SK-N-SH treated with all-trans-retinoic acid at 6 μM for 48 hours (cell line): ENCODE results near the gene LMNA.
"Not testable (repeated sequence)": the region's sequence is repeated elsewhere in the genome, so short reads cannot be mapped to it uniquely, and the experiment has no call there.

Experiments
- ATAC-seq: fragments of 200-7000 bp; cut with Tn5 transposase; 3 replicates; pipeline ENCODE4 v1.9.1; 2020; ENCODE audit warnings: mild to moderate bottlenecking, moderate library complexity
- ARNTL ChIP-seq: fragments of 450-650 bp; formaldehyde crosslinking; IDR thresholded peaks from 2 replicates; pipeline ENCODE4 v1.5.0; 2020; ENCODE audit warnings: low read depth, mild to moderate bottlenecking, moderate library complexity, borderline replicate concordance
- BACH2 ChIP-seq: fragments of 250-450 bp; sonication (Bioruptor Pico); IDR thresholded peaks from 2 replicates; pipeline ENCODE4 v1.9.0; 2021; ENCODE audit warnings: mild to moderate bottlenecking, borderline replicate concordance
- ESRRG ChIP-seq: fragments of 250-450 bp; sonication (Bioruptor Pico); IDR thresholded peaks from 2 replicates; pipeline ENCODE4 v1.6.1; 2021; ENCODE audit warnings: mild to moderate bottlenecking
- GLIS3 ChIP-seq: fragments of 250-450 bp; sonication (Bioruptor Pico); IDR thresholded peaks from 2 replicates; pipeline ENCODE4 v1.5.0; 2020; ENCODE audit warnings: mild to moderate bottlenecking, moderate library complexity
- ISL1 ChIP-seq: fragments of 250-450 bp; sonication (Bioruptor Pico); IDR thresholded peaks from 2 replicates; pipeline ENCODE4 v2.1.2; 2022; ENCODE audit warnings: mild to moderate bottlenecking, moderate library complexity
- OSR1 ChIP-seq: fragments of 250-450 bp; sonication (Bioruptor Pico); IDR thresholded peaks from 2 replicates; pipeline ENCODE4 v1.8.0; 2022; ENCODE audit warnings: moderate library complexity, mild to moderate bottlenecking, inconsistent platforms
- PPARA ChIP-seq: fragments of 250-450 bp; sonication (Bioruptor Pico); IDR thresholded peaks from 2 replicates; pipeline ENCODE4 v1.5.0; 2020; ENCODE audit warnings: mild to moderate bottlenecking, borderline replicate concordance
- RARB ChIP-seq: fragments of 250-450 bp; sonication (Bioruptor Pico); IDR thresholded peaks from 2 replicates; pipeline ENCODE4 v1.8.0; 2021; ENCODE audit warnings: mild to moderate bottlenecking, moderate library complexity
- SNAI2 ChIP-seq: fragments of 250-450 bp; sonication (Bioruptor Pico); IDR thresholded peaks from 2 replicates; pipeline ENCODE4 v1.5.0; 2020; ENCODE audit warnings: mild to moderate bottlenecking, moderate library complexity
- TCF4 ChIP-seq: fragments of 250-450 bp; sonication (Bioruptor Pico); IDR thresholded peaks from 2 replicates; pipeline ENCODE4 v1.8.0; 2021; ENCODE audit warnings: mild to moderate bottlenecking, moderate library complexity, borderline replicate concordance
- TOX ChIP-seq: fragments of 250-450 bp; sonication (Bioruptor Pico); IDR thresholded peaks from 2 replicates; pipeline ENCODE4 v1.8.0; 2021; ENCODE audit warnings: mild to moderate bottlenecking, moderate library complexity, borderline replicate concordance
- ZC3H10 ChIP-seq: fragments of 250-450 bp; sonication (Bioruptor Pico); IDR thresholded peaks from 2 replicates; pipeline ENCODE4 v1.5.1; 2021; ENCODE audit warnings: mild to moderate bottlenecking, moderate library complexity
- ZFP3 ChIP-seq: fragments of 250-450 bp; sonication (Bioruptor Pico); IDR thresholded peaks from 2 replicates; pipeline ENCODE4 v1.5.0; 2020; ENCODE audit warnings: mild to moderate bottlenecking, moderate library complexity
- ZFP30 ChIP-seq: fragments of 450-650 bp; formaldehyde crosslinking; IDR thresholded peaks from 2 replicates; pipeline ENCODE4 v1.5.0; 2022; ENCODE audit warnings: mild to moderate bottlenecking, moderate library complexity
- ZNF8 ChIP-seq: fragments of 450-650 bp; formaldehyde crosslinking; IDR thresholded peaks from 2 replicates; pipeline ENCODE4 v1.5.0; 2020; ENCODE audit warnings: mild to moderate bottlenecking, moderate library complexity
- TF ChIP-seq, protein P1 (sequence below): fragments of 250-450 bp; sonication (Bioruptor Pico); IDR thresholded peaks from 2 replicates; pipeline ENCODE4 v1.5.0; 2020; ENCODE audit warnings: mild to moderate bottlenecking, moderate library complexity
- TF ChIP-seq, protein P2 (sequence below): fragments of 250-450 bp; sonication (Bioruptor Pico); IDR thresholded peaks from 2 replicates; pipeline ENCODE4 v1.5.1; 2020; ENCODE audit warnings: low read depth, mild to moderate bottlenecking, moderate library complexity
- TF ChIP-seq, protein P3 (sequence below): fragments of 250-450 bp; sonication (Bioruptor Pico); IDR thresholded peaks from 2 replicates; pipeline ENCODE4 v1.5.1; 2021; ENCODE audit warnings: mild to moderate bottlenecking, moderate library complexity
- TF ChIP-seq, protein P4 (sequence below): fragments of 250-450 bp; sonication (Bioruptor Pico); IDR thresholded peaks from 2 replicates; pipeline ENCODE4 v1.8.0; 2020; ENCODE audit warnings: mild to moderate bottlenecking, moderate library complexity, borderline replicate concordance

Gene LMNA

DNA sequence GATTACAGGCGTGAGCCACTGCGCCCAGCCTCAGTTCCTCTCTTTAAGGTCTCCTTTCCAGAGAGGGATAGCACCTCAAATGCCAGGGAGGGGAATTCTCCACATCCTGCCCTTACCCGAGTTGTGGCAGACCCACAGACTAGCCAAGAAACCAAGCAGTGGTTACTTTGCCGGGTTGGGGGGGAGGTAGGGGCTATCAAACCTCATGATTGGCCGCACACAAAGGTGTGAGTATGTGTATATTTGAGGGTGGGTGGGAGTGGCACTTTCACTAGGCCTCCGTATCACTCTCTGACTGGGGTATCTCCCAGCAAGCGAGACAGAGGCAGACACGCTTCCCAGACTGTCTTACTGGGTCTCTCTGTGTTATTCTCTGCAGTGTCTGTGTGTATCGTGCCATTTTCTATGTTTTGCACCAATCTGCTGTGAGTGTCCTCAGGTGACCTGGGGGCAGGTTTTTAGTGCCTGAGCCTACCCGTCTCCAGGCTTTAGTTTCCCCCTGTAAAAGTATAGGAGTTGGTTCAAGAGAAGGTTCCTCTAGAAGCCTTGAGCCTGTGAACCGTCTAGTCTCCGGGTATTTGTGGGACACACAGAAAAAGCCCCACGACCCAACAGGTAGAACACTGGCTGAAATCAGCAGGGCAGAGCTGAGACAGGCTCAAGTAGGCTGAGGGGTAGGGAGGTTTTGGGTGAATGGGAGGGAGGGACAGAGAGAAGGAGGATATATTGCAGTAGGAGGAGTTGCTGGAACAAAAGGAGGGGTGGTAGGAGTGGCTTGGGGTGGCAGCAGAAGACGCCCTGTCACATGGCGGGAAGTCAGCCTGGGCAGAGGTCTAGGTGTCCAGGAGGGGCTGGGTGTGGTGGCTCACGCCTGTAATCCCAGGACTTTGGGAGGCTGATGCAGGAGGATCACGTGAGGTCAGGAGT is 10.3 kb downstream of the LMNA start:
- ATAC-seq = no peak
- no peak for TF ChIP-seq ISL1 (CRISPR knock-in tag)
- no peak for TF ChIP-seq BACH2 (CRISPR knock-in tag)
- no peak for TF ChIP-seq SNAI2 (CRISPR knock-in tag)
- TF ChIP-seq ZC3H10 (CRISPR knock-in tag) = no peak
- TF ChIP-seq TCF4 (CRISPR knock-in tag) = no peak
- TF ChIP-seq ARNTL = no peak
- TF ChIP-seq RARB (CRISPR knock-in tag) = no peak
- no peak for TF ChIP-seq ZFP3 (CRISPR knock-in tag)
- TF ChIP-seq, protein P1, sequence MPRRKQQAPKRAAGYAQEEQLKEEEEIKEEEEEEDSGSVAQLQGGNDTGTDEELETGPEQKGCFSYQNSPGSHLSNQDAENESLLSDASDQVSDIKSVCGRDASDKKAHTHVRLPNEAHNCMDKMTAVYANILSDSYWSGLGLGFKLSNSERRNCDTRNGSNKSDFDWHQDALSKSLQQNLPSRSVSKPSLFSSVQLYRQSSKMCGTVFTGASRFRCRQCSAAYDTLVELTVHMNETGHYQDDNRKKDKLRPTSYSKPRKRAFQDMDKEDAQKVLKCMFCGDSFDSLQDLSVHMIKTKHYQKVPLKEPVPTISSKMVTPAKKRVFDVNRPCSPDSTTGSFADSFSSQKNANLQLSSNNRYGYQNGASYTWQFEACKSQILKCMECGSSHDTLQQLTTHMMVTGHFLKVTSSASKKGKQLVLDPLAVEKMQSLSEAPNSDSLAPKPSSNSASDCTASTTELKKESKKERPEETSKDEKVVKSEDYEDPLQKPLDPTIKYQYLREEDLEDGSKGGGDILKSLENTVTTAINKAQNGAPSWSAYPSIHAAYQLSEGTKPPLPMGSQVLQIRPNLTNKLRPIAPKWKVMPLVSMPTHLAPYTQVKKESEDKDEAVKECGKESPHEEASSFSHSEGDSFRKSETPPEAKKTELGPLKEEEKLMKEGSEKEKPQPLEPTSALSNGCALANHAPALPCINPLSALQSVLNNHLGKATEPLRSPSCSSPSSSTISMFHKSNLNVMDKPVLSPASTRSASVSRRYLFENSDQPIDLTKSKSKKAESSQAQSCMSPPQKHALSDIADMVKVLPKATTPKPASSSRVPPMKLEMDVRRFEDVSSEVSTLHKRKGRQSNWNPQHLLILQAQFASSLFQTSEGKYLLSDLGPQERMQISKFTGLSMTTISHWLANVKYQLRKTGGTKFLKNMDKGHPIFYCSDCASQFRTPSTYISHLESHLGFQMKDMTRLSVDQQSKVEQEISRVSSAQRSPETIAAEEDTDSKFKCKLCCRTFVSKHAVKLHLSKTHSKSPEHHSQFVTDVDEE (CRISPR knock-in tag) = no peak
- TF ChIP-seq ZNF8 (CRISPR knock-in tag) = no peak
- no peak for TF ChIP-seq OSR1 (CRISPR knock-in tag)
- TF ChIP-seq, protein P2, sequence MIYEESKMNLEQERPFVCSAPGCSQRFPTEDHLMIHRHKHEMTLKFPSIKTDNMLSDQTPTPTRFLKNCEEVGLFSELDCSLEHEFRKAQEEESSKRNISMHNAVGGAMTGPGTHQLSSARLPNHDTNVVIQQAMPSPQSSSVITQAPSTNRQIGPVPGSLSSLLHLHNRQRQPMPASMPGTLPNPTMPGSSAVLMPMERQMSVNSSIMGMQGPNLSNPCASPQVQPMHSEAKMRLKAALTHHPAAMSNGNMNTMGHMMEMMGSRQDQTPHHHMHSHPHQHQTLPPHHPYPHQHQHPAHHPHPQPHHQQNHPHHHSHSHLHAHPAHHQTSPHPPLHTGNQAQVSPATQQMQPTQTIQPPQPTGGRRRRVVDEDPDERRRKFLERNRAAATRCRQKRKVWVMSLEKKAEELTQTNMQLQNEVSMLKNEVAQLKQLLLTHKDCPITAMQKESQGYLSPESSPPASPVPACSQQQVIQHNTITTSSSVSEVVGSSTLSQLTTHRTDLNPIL (CRISPR knock-in tag) = no peak
- no peak for TF ChIP-seq ZFP30 (CRISPR knock-in tag)
- TF ChIP-seq, protein P3, sequence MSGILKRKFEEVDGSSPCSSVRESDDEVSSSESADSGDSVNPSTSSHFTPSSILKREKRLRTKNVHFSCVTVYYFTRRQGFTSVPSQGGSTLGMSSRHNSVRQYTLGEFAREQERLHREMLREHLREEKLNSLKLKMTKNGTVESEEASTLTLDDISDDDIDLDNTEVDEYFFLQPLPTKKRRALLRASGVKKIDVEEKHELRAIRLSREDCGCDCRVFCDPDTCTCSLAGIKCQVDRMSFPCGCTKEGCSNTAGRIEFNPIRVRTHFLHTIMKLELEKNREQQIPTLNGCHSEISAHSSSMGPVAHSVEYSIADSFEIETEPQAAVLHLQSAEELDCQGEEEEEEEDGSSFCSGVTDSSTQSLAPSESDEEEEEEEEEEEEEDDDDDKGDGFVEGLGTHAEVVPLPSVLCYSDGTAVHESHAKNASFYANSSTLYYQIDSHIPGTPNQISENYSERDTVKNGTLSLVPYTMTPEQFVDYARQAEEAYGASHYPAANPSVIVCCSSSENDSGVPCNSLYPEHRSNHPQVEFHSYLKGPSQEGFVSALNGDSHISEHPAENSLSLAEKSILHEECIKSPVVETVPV (CRISPR knock-in tag) = no peak

DNA sequence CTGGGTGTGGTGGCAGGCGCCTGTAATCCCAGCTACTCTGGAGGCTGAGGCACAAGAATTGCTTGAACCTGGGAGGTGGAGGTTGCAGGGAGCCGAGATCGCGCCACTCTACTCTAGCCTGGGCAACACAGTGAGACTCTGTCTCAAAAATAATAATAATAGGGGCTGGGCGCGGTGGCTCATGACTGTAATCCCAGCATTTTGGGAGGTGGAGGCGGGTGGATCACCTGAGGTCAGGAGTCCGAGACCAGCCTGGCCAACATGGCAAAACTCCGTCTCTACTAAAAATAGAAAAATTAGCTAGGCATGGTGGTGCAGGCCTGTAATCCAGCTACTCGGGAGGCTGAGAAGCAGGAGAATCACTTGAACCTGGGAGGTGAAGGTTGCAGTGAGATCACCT is 11.0 kb downstream of the LMNA start:
- ATAC-seq = not testable (repeated sequence)

DNA sequence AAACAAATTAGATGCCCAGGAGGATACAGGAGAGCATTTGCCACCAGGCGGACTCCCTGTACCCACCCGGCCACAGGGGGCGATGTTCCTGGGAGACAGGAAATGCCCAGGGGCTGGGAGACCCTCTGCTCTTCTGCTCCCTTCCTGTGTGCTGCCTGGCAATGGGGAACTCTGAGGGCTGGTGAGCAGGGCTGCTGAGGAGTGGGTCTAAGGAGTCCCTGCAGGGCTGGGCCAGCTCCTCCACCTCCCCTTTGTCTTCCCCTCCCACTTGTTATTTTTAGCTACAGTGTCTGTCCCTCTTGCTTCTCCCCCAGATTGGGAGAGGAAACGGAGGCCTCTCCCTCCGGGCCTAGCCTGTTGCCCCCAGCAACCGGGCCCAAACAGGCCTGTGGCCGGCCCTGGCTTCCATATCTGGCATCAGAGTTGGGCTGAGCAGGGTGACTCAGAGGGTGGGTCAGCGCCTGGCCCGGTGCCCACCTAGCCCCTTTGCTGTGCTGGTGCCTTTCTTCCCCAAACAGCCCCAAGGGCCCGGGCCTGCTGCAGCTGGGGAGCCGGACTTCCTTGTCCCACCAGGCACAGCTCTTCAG is 11.6 kb downstream of the LMNA start:
- TF ChIP-seq ESRRG (CRISPR knock-in tag) (no peak), RARB (CRISPR knock-in tag) (peak; percentile 61; the same call in 1 of the 2 replicates), OSR1 (CRISPR knock-in tag) (no peak), TOX (CRISPR knock-in tag) (no peak), TCF4 (CRISPR knock-in tag) (no peak; the same call in 1 of the 2 replicates)
- ATAC-seq = peak; percentile 35

DNA sequence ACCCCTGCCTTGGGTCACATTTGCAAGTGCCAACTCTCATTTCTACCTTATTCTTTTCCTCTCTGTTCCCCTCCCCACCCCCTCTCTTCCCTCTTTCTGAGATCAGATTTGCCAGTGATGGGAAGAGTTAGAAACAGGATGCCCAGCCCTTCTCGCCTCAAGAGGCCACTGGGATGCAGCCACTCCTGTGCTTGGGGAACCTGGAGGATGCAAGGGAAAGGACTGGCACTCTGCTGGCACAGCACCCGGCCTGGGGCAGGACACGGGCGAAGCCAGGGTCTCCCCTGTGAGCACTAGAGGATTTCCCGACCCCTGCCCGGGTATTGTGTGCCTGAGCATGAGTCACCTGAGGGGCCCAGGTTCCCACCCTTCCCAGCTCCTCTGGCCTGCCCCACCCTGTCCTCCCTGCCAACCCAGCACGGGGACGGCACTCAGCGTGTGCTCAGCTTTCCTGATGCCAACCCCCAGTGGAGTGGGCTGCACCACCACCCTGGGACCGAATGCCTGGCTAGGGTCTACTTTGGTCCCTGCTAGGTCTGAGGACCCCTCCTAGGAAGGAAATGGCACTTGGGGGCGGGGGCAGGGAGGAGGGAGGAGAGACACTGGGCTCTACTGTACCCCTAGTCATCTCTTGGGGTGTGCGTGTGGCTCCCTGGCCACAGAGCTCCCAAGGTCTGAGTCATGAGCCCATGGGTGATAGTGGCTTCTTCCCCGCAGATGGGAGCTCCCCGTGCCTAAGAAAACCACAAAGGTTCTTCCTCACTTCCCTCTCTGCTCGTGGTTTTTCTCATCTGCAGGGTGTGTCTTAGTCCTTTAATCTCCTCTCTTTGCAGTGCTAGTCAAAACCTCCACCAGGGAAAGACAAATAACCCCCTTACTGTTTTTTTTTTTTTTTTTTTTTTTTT is 12.4 kb downstream of the LMNA start:
- ATAC-seq = peak; percentile 1
- no peak for TF ChIP-seq ISL1 (CRISPR knock-in tag)
- TF ChIP-seq ARNTL = no peak
- no peak for TF ChIP-seq OSR1 (CRISPR knock-in tag)
- TF ChIP-seq, protein P4, sequence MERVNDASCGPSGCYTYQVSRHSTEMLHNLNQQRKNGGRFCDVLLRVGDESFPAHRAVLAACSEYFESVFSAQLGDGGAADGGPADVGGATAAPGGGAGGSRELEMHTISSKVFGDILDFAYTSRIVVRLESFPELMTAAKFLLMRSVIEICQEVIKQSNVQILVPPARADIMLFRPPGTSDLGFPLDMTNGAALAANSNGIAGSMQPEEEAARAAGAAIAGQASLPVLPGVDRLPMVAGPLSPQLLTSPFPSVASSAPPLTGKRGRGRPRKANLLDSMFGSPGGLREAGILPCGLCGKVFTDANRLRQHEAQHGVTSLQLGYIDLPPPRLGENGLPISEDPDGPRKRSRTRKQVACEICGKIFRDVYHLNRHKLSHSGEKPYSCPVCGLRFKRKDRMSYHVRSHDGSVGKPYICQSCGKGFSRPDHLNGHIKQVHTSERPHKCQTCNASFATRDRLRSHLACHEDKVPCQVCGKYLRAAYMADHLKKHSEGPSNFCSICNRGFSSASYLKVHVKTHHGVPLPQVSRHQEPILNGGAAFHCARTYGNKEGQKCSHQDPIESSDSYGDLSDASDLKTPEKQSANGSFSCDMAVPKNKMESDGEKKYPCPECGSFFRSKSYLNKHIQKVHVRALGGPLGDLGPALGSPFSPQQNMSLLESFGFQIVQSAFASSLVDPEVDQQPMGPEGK (CRISPR knock-in tag) = no peak
- no peak for TF ChIP-seq ZNF8 (CRISPR knock-in tag)
- TF ChIP-seq PPARA = no peak
- TF ChIP-seq TOX (CRISPR knock-in tag) = no peak; the same call in 1 of the 2 replicates
- no peak for TF ChIP-seq ZFP30 (CRISPR knock-in tag)
- TF ChIP-seq TCF4 (CRISPR knock-in tag) = no peak; the same call in 1 of the 2 replicates
- TF ChIP-seq GLIS3 = no peak
- TF ChIP-seq, protein P1 (CRISPR knock-in tag) = no peak
- TF ChIP-seq RARB (CRISPR knock-in tag) = no peak
- TF ChIP-seq ESRRG (CRISPR knock-in tag) = no peak
- no peak for TF ChIP-seq ZFP3 (CRISPR knock-in tag)
